ENCODE data around the gene WSCD2. TPM values are rescaled to one million over a fixed set of nuclear protein-coding genes. Genes with fewer than 3 reads are reported as not detected.

Gene WSCD2
- total RNA-seq, 4 donors from 2014 or later, result 6.7 TPM; not detected in 3

- no peak for DNase-seq
- H3K4me1 ChIP-seq, result no peaks in the 10 kb centered on the region
- peaks cover 0 to 3% (median 0%) of the 10 kb centered on the region in 4 donors for H3K9me3 ChIP-seq
- no peak for TF ChIP-seq POLR2A (IDR thresholded peaks at IDR 0.05)
- TF ChIP-seq, protein P1, sequence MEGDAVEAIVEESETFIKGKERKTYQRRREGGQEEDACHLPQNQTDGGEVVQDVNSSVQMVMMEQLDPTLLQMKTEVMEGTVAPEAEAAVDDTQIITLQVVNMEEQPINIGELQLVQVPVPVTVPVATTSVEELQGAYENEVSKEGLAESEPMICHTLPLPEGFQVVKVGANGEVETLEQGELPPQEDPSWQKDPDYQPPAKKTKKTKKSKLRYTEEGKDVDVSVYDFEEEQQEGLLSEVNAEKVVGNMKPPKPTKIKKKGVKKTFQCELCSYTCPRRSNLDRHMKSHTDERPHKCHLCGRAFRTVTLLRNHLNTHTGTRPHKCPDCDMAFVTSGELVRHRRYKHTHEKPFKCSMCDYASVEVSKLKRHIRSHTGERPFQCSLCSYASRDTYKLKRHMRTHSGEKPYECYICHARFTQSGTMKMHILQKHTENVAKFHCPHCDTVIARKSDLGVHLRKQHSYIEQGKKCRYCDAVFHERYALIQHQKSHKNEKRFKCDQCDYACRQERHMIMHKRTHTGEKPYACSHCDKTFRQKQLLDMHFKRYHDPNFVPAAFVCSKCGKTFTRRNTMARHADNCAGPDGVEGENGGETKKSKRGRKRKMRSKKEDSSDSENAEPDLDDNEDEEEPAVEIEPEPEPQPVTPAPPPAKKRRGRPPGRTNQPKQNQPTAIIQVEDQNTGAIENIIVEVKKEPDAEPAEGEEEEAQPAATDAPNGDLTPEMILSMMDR (IDR thresholded peaks at IDR 0.05), result no peak
- no peaks in the 10 kb centered on the region for H3K36me3 ChIP-seq
- no peaks in the 10 kb centered on the region for H3K27me3 ChIP-seq
- H3K27ac ChIP-seq, result no peak overlapping the region
- H3K4me3 ChIP-seq, result no peak overlapping the region
Observed at GRCh38 chr12:108257610-108258106, 128.6 kb downstream of the WSCD2 start.

DNA sequence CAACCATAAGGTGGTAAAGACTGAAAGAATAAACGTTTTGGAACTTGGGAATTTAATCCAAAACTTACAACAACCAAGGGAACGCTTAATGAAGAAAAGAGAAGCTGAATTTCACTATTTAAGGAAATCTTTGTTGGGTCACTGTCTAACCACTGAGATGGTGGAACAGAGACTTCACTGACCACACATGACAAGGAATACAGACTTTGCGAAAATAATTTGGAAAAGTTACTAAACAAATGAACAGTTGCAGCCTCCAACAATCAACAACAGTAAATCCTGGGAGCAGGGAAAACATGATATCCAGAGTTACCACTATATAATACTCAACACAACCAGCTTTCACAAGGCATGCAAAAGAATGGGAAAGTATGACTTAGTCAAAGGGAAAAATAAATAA is 131.0 kb downstream of the WSCD2 start:
- no peak for DNase-seq
- no peak for TF ChIP-seq POLR2A (IDR thresholded peaks at IDR 0.05)
- TF ChIP-seq, protein P1 (IDR thresholded peaks at IDR 0.05), result no peak
- Histone ChIP-seq H3K4me1 (no peaks in the 10 kb centered on the region), H3K27ac (no peak overlapping the region), H3K27me3 (no peaks in the 10 kb centered on the region), H3K9me3 (peaks cover 0 to 3% (median 0%) of the 10 kb centered on the region in 4 donors), H3K36me3 (no peaks in the 10 kb centered on the region), H3K4me3 (no peak overlapping the region)

DNA sequence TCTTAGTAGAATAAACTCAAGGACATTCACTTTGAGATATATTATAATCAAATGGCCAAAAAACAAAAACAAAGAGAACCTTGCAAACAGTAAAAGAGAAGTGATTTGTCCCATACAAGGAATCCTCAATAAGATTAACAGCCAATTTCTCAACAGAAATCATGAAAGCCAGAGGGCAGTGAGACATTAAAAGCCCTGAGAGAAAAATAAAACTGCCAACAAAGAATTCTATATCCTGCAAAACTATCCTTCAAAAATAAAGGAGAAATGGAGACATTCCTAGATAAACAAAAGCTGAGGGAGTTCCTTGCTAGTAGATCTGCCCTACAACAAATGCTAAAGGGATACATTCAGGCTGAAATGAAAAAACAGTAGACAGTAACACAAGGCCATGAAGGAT is 131.9 kb downstream of the WSCD2 start:
- no peak overlapping the region for H3K4me3 ChIP-seq
- peaks cover 0 to 3% (median 0%) of the 10 kb centered on the region in 4 donors for H3K9me3 ChIP-seq
- no peak for DNase-seq
- H3K27ac ChIP-seq, result no peak overlapping the region
- no peak for TF ChIP-seq POLR2A (IDR thresholded peaks at IDR 0.05)
- TF ChIP-seq, protein P1 (IDR thresholded peaks at IDR 0.05), result no peak
- H3K27me3 ChIP-seq, result no peaks in the 10 kb centered on the region
- H3K36me3 ChIP-seq, result no peaks in the 10 kb centered on the region
- H3K4me1 ChIP-seq, result no peaks in the 10 kb centered on the region

GRCh38 chr12:108265505-108265904 is 136.4 kb downstream of the WSCD2 start:
- no peak for DNase-seq
- TF ChIP-seq POLR2A (IDR thresholded peaks at IDR 0.05), result no peak
- TF ChIP-seq, protein P1 (IDR thresholded peaks at IDR 0.05), result no peak
- Histone ChIP-seq H3K27me3 (no peaks in the 10 kb centered on the region), H3K4me1 (no peaks in the 10 kb centered on the region), H3K9me3 (peaks cover 0 to 3% (median 0%) of the 10 kb centered on the region in 4 donors), H3K4me3 (no peak overlapping the region), H3K36me3 (no peaks in the 10 kb centered on the region), H3K27ac (no peak overlapping the region)

GRCh38 chr12:108266131-108266530 is 137.0 kb downstream of the WSCD2 start:
- DNase-seq, result no peak
- Histone ChIP-seq H3K27ac (no peak overlapping the region), H3K9me3 (peaks cover 0 to 3% (median 0%) of the 10 kb centered on the region in 4 donors), H3K4me3 (no peak overlapping the region), H3K36me3 (no peaks in the 10 kb centered on the region), H3K4me1 (no peaks in the 10 kb centered on the region), H3K27me3 (no peaks in the 10 kb centered on the region)
- TF ChIP-seq, protein P1 (IDR thresholded peaks at IDR 0.05), result no peak
- TF ChIP-seq POLR2A (IDR thresholded peaks at IDR 0.05), result no peak

- Histone ChIP-seq H3K27me3 (no peaks in the 10 kb centered on the region), H3K4me3 (no peak overlapping the region), H3K4me1 (no peaks in the 10 kb centered on the region), H3K27ac (no peak overlapping the region), H3K9me3 (no peaks in the 10 kb centered on the region), H3K36me3 (no peaks in the 10 kb centered on the region)
- no peak for TF ChIP-seq POLR2A (IDR thresholded peaks at IDR 0.05)
- TF ChIP-seq, protein P1 (IDR thresholded peaks at IDR 0.05), result no peak
- DNase-seq, result no peak
Observed at GRCh38 chr12:108267450-108267849, 138.4 kb downstream of the WSCD2 start.

Measured in Peyer's patch (tissue), 4 donors.